ENCODE results near the gene METTL4. TPM values are rescaled to one million over a fixed set of nuclear protein-coding genes. Genes with fewer than 3 reads are reported as not detected.

The METTL4 gene

Small RNA genes within 50 kb of the gene (small RNA-seq; reads per million reads assigned to genes)
- gene RF00019 (ENCODE audit: low read depth) (not detected), gene RF01233 (ENCODE audit: low read depth) (not detected)
